ENCODE data around the gene RASA2.

The RASA2 gene

DNA sequence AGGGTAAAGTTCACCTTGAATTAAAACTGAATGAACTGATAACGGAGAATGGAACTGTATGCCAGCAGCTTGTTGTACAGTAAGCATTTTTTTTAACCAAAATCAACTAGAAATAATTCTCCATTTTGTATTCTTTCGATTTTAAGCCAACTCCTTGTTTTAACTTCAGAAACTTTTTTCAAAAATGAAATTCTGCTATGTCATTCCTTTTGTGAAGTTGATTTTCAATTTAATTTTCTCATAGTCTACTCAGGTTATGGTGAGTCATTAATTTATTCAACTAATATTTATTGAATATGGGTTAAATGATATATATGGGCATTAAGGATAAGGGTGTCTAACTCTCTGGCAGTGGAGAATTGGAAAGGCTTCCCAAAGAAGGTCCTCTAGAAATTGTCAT is 53.7 kb downstream of the RASA2 start:
- DNase-seq = no peak

GRCh38 chr3:141542202-141542969 is 55.6 kb downstream of the RASA2 start:
- no peak for DNase-seq

- no peak for DNase-seq
These were observed 56.2 kb downstream of the RASA2 start for GRCh38 chr3:141542989-141543388.

GRCh38 chr3:141544697-141545096 is 57.9 kb downstream of the RASA2 start:
- DNase-seq = no peak

DNA sequence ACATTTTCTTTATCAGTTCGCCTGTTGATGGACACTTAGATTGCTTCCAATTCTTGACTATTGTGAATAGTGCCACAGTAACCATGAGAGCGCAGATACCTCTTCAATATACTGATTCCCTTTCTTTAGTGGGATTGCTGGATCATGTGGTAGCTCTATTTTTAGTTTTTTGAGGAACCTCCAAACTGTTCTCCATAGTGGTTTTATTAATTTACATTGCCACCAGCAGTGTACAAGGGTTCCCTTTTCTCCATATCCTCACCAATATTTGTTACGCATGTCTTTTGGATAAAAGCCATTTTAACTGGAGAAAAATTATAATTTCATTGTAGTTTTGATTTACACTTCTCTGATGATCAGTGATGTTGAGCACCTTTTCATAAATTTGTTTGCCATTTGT is 59.3 kb downstream of the RASA2 start:
- DNase-seq = no peak

DNA sequence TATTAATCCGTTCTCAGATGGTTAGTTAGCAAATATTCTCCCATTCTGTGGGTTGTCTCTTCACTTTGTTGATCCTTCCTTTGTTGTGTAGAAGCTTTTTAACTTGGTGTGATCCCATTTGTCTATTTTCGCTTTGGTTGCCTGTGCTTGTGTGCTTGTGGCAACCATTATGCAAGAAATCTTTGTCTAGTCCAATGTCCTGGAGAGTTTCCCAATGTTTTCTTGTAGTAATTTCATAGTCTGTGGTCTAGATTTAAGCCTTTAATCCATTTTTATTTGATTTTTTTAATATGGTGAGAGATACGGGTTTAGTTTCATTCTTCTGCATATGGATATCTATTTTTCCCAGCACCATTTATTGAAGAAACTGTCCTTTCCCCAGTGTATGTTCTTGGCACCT is 59.8 kb downstream of the RASA2 start:
- DNase-seq = no peak

GRCh38 chr3:141547791-141548190 is 61.0 kb downstream of the RASA2 start:
- no peak for DNase-seq

DNA sequence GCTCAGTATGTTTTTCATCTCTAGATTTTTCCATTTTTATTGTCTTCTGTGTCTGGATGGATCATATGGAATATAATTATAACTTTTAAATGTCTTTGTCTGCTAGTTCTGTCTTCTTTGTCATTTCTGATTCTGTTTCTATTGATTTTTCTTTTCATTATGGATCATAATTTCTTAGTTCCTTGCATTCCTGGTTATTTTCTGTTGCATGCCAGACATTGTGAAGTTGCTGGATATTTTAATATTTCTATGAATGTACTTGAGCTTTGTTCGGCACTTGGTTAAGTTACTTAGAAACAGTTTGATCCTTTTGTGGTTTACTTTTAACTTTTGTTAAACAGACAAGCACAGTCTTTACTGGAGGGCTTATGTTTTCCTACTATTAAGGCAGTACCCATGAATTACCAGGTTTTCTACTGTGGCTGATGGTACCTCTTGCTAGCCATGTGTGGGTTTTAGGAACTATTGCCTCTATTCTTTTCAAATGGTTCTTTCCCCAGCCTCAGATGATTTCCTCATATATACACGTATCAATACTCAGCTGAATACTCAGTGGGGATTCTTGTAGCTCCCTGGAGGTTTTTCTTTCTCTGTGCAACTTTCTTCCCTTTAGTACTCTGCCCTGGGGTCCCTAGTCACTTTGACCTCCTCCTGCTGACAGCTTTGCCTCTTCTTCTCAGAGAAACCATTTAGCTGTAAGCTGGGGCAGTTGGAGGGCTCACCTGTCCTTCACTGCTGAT is 64.3 kb downstream of the RASA2 start:
- DNase-seq = no peak

GRCh38 chr3:141552440-141552991 is 65.7 kb downstream of the RASA2 start:
- no peak for DNase-seq

DNA sequence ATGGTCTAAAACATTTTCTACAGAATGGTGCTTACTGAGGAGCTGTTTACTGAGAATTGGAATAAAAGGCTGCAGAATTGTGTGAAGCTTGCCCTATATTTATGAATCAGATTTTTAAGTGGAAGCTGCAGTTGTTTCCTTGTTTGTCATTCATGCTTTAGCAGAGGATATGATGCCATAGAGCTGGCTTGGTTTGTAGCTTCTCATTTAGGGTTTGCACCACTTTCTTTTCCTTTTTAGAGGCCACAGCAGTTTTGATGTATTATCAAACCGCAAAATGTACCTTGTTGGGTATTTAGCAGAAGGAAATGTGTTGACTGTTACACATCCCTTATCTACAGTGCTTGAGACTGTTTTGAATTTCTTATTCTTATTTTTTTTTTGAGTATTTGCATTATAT is 66.2 kb downstream of the RASA2 start:
- no peak for DNase-seq

GRCh38 chr3:141556034-141556433 is 69.2 kb downstream of the RASA2 start:
- DNase-seq = no peak

GRCh38 chr3:141557961-141558706 is 71.3 kb downstream of the RASA2 start:
- DNase-seq = no peak

GRCh38 chr3:141561426-141562034 is 74.7 kb downstream of the RASA2 start:
- DNase-seq = peak; percentile 50

- no peak for DNase-seq
These were observed 77.4 kb downstream of the RASA2 start for GRCh38 chr3:141564241-141564640.

DNA sequence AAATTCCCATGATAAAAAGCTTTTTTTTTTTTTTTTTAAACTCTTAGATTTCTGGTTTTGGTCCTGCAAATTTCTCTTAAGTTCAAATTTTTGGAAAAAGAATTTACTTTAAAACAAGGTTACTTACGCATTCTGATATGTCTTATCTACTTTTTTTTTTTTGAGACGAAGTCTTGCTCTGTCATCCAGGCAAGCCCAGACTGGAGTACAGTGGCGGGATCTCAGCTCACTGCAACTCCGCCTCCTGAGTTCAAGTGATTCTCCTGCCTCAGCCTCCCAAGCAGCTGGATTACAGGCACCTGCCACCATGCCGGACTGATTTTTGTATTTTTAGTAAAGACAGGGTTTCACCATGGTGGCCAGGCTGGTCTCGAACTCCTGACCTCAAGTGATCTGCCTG is 83.2 kb downstream of the RASA2 start:
- DNase-seq = no peak

- DNase-seq = peak; percentile 33
These were observed 89.3 kb downstream of the RASA2 start for GRCh38 chr3:141575879-141576743.

GRCh38 chr3:141576744-141577052 is 89.9 kb downstream of the RASA2 start:
- no peak for DNase-seq

DNA sequence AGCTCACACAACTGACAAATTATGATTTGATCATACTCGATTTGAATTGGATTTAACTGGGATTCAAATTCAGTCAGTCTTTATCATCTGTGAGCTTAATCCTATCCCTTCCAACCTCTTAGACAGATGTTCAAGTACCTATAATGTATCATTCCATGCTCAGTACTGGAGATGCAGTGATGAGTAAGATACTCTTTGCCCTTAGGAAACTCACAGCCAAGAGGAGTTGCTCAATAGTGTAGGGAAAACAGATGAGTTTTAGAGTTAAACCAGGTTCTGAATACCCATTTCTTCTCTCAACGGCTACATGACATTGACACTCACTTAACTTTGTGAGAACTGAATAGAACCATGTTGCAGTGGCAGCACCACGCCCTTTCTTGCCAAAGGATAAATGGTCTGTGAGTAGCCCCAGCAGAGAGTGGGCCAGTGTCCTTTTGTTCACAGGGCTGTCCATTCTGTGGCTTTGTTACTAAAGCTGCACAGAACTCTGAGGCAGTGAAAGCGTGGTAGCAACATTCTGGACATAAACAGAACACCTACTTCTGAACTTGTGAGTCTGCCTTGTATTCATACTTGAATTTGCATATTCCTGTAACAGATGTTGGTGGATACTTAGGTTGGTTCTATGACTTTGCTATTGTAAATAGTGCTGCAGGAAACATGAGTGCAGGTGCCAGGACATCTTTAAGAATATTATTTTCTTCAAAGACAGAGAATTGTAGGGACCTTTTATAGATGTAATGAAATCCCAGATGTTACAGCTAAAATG is 91.6 kb downstream of the RASA2 start:
- DNase-seq = no peak

GRCh38 chr3:141594357-141594756 is 107.5 kb downstream of the RASA2 start:
- DNase-seq = no peak

DNA sequence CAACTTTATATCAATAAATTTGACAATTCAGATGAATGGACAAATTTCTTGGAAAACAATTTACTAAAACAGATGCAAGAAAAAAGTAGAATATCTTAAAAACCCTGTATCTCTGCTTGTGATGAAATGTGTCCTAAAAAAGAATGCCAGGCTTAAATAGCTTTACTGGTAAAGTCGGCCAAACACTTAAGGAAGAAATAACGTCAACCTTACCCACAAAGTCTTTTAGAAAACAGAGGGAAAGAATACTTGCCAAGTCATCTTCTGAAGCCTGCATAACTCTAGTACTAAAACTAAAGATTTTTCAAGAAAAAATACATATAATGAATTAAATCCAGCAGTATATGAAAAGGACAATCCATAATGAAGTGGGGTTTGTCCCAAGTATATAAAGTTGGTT is 111.1 kb downstream of the RASA2 start:
- DNase-seq = no peak

DNA sequence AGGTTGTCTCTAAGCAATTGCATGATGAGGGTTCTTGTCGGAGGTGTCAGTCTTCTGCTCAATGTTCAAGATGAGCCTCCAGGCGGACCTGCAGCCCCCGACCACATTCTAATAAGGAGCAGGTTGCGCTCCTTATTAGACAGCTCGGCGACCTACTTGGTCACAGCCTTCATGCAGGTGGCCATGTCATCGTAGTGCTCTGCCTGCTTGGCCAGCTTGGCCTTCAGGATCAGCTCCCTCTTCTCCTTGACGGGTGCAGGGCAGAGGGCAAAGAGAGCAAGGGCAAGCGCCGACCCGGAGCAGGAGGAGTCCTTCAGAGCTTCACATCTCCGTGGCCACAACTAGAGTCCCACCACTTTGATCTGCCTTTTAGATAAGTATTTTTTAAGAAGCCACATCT is 113.5 kb downstream of the RASA2 start:
- DNase-seq = no peak
